Activated CD4-positive, alpha-beta T cell treated with anti-CD3 and anti-CD28 coated beads, Interleukin-2, amount 50 U/mL, for 1 hour (primary cell): ENCODE results near the gene LSM14A.
"Not testable (repeated sequence)": the region's sequence is repeated elsewhere in the genome, so short reads cannot be mapped to it uniquely, and the experiment has no call there.

Experiments used
- DNase-seq: peaks from one replicate; pipeline ENCODE4 v3.0.0-alpha.2; 2020

LSM14A gene

DNA sequence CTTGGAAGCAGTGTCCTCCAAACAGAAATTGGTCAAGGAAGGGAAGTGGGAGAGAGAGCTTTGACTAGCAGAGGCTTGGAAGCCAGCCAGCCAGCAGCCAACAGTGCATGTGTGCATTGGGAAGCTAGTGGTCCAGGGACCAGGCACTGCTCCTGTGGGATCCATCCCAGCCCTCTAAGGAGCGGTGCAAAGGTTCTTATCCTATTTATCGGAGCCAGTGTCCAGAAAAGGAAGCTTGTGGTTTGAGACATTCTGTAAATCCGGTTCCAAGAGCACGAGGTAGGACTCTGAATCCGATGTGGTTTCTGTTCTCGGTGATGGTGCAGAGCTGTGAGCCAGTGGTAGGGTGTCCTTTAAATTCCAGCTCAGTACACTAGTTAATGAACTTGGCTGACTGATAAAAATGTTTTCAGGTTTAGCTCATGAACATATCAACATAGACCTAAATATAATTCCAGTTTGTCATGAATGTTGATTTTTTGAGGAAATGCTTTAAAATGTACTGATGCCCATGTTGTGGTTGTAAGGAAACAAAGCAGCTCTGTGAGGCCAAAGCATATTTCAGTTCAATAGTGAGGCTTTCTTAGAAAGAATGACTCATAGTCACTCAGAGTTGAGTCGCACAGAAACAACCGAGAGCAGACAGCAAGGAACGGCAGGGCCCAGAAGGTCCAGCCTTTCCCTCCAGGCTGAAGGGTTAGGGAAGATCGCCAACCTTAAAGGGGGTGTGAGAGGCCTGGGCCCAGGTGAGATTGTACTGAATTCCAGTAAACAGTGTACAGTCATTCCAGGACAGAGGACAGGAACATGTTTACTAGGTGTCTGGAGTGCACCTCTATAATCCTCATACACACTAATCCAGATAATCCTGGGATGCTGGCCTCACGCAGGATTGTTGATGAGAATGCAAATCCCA is 60.5 kb downstream of the LSM14A start:
- DNase-seq = no peak

DNA sequence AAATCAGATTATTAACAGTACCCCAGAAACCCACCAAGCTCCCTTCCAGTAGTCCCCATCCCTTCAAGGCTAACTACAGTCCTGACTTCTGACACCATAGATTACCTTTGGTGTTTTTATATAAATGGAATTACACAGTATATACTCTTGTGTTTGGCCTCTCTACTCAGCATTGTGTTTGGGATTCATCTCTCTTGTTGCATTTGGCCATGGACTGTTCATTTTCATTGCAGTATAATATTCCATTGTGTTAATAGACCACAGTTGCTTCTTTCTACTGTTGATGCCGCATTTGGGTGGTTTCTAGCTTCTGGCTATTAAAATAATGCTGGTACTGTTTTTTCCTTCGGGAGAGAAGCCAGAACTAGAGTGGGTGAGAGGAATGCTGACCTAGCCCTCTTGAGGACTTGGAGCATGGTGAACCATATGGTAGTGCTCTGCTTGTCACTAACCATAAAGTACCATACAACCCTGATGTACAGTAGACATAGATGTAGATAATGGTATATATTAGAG is 63.2 kb downstream of the LSM14A start:
- DNase-seq = no peak

DNA sequence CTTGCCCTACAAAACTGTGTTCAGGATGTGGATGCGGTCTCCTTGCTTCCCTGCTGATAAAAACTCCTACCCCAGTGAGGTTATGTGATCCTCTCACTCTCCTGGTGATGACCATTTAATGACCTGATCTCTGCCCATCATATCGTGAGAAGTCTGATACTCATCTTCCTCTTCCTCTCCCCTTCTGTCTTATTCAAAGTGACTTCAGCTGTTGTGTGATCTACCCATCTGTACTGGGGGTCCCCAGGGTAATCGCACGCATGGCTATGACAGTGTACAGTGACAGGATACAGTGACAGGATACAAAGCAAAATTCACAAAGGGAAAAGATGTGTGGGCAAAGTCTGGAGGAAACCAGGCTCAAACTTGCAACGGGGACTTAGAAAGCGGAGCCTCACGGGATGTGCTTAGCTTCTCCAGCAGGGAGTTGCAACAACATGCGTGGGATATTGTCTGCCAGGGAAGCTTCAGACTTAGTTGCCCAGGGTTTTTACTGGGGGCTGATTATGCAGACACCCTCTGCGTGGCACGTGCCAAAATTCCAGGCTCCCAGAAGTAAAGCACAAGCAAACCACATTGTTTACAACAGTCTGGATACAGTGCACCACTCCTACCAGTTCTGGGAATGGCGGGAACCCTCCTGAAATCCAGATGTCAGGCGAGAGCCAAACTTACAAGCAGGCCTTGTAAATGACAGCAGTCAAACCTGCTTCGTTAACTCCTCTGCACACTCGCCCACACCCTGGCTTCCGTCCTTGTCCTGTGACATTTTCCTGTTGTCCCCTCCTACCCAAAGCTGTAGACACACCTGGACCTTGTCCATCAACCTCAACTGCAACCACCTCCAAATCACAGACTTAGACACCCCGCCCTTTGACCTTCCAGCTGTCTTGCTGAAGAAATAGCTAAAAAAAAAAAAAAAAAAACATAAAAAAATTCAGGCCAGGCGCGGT is 64.0 kb downstream of the LSM14A start:
- DNase-seq = no peak

DNA sequence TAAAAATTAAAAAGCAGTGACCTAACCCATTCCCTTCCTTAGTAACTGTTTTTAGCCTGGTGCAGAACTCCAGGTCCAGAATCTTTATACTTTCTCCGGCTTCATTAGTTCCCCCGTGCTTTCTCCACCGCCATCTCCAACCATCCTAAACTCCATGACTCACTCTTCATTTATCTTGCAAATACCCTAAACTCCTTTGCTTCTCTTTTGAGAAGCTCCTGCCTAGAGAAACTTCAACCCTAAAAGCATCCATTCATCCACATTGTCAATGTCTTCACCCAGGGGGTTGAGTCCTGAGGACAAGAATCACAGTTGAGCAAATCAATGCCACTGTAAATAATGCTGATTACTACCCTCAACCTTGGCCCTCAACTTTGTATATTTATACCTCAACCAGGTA is 65.0 kb downstream of the LSM14A start:
- no peak for DNase-seq

DNA sequence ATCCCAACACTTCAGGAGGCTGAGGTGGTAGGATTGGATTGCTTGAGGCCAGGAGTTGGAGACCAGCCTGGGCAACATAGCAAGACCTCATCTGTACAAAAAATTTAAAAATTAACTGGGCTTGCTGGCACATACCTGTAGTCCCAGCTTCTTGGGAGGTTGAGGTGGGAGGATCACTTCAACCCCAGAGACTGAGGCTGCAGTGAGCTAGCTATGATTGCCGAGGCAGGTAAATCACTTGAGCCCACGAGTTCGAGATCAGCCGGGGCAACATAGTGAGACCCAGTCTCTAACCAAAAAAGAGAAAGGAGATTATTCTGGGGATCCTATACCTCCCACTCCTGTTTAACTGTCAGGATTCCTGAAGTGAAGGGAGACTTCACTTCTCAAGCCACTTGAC is 65.6 kb downstream of the LSM14A start:
- DNase-seq = no peak

DNA sequence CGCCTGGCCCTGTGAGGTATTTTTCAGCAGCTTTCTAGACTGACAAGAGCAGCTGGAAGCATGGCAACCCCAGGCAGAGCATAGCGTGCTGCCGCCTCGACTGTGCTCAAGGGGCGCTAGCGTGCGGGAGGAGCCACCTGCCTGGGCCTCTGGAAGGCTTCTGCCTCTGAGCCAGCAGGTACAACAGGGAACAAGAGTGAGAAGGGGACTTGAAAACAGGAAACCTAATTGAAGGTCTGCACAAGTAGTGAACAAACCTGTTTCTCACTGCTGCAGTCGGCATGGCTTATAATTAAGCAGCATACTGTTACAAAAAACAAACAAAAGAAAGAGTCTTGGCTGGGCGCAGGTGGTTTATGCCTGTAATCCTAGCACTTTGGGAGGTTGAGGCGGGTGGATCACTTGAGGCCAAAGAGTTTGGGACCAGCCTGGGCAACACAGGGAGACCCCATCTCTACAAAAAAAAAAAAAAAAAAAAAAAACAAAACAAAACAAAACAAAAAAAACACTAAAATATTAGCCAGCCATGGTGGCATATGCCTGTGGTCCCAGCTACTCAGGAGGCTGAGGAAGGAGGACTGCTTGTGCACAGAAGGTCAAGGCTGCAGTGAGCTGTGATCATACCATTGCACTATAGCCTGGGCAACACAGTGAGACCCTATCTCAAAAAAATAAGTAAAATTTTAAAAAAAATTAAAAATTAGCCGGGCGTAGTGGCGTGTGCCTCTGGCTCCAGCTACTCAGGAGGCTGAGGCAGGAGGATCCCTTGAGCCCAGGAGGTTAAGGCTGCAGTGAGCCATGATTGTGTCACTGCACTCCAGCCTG is 69.4 kb downstream of the LSM14A start:
- DNase-seq = no peak

DNA sequence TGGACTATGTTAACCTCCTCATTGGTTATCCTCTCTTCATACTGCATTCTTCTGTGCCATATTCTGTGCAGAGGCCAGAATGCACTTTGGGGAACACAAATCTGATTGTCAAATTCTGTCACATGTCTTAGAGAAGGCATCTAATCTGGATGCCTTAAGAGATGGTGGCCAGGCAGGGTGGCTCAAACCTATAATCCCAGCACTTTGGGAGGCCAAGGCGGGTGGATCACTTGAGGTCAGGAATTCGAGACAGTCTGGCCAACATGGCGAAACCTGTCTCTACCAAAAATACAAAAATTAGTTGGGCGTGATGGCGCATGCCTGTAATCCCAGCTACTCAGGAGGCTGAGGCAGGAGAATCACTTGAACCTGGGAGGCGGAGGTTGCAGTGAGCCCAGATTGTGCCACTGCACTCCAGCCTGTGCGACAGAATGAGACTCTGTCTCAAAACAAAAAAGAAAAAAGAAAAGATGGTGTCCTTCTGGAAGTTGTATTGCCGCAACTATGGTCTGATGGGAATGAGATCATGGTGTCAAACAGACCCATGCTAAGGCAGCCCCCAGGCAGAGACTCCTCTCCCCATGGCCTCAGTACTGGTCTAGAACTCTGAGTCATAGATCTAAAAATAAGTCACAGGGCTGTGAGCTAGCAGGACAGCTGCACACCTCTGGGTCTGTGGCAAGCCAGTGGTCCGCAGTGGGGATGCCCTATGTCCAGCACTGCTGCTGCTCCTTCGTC is 71.0 kb downstream of the LSM14A start:
- DNase-seq = not testable (repeated sequence)

DNA sequence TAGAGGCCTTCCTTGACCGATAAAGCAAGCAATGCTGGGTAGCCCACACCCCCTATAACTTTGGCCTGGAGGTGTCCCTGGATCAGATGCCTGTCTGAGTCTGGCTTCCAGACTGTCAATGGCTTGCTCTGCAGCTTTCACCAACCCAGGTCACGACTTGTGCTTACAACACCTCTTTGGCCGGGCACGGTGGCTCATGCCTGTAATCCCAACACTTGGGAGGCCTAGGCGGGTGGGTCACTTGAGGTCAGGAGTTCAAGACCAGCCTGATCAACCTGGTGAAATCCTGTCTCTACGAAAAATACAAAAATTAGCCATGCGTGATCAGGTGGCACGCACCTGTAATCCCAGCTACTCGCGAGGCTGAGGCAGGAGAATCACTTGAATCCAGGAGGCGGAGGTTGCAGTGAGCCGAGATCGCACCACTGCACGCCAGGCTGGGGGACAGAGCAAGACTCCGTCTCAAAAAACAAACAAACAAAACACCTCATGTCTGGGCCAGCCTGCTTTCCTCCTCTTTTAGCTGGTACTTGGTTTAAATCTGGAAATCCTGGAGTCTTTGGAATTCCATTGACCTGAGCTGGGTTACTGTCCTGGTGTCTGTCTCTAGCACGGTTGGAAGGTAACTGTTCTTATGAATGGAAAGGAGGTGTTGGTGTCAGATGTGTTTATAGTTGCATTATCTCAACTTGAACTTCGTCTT is 71.7 kb downstream of the LSM14A start:
- DNase-seq = no peak

DNA sequence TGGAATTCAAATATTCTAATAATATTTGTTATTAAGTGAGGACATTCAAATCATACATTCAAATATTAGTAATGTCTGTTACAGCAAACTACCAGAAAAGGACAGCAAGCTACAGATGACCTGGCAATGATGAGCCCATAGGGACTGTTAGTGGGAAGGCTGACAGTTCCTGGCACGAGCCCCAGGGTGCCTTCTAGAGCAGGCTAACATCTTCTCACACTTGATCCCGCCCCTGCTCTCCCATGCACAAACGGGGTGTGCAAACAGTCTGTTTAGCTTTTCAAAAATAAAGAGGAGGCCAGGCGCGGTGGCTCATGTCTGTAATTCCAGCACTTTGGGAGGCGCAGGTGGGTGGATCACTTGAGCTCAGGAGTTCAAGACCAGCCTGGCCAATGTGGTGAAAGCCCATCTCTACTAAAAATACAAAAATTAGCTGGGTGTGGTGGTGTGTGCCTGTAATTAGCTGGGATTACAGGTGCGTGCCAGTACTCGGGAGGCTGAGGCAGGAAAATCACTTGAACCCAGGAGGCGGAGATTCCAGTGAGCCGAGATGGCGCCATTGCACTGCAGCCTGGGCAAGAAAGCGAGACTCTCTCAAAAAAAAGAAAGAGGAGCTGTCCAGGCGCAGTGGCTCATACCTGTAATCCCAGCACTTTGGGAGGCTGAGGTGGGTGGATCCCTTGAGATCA is 72.5 kb downstream of the LSM14A start:
- no peak for DNase-seq

DNA sequence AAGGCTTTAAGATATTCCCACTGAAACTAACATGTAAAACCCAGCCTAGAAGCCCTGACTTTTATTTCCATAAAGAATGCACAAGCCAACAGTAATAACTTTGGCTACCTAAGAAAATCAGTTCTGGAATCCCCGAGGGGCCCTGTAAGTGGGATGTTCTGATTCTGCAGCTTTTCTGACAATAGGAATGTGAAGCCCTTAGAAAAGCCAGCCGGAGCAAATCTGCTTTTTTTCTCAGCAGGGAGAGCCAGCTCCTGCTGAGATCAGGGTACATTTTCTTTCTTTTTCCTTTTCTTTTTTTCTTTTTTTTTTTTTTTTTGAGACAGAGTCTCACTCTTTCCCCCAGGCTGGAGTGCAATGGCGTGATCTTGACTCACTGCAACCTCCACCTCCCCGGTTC is 74.0 kb downstream of the LSM14A start:
- DNase-seq = no peak

DNA sequence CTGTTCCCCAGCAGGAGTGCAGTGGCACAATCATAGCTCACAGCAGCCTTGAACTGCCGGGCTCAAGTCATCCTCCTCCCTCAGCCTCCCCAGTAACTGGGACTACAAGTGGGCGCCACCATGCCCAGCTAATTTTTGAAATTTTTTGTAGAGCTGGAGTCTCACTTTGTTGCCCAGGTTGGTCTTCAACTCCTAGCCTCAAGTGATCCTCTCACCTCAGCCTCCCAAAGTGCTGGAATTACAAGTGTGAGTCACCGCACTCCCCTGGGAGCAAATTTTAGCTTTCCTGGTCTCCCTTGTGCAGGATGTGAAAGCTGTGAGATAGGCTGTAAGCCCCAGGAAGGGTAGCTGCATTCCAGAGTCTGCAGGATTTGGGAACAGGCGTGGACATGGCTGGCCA is 76.6 kb downstream of the LSM14A start:
- no peak for DNase-seq

DNA sequence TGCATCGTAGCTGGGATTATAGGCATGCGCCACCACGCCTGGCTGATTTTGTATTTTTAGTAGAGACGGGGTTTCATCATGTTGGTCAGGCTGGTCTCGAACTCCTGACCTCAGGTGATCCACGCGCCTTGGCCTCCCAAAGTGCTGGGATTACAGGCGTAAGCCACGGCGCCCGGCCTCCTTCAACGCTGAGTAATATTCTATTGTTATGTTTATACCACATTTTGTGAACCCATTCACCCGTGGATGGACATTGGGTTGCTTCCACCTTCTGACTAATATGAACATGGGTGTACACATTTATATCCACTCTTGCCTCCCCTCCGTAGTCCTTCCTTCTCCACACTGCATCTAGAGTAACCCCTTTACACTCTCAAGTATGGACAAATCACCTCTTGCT is 80.9 kb downstream of the LSM14A start:
- not testable (repeated sequence) for DNase-seq

DNA sequence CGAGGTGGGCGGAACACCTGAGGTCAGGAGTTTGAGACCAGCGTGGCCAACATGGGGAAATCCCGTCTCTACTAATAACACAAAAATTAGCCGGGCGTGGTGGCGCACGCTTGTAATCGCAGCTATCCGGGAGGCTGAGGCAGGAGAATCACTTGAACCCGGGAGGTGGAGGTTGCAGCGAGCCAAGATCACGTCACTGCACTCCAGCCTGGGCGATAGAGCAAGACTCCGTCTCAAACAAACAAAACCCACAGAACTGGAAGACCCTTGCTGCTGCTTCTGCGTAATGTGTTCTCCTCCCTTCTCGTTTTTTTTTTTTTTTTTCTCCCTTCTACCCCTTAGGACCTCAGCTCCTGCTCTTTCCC is 81.4 kb downstream of the LSM14A start:
- DNase-seq = not testable (repeated sequence)

DNA sequence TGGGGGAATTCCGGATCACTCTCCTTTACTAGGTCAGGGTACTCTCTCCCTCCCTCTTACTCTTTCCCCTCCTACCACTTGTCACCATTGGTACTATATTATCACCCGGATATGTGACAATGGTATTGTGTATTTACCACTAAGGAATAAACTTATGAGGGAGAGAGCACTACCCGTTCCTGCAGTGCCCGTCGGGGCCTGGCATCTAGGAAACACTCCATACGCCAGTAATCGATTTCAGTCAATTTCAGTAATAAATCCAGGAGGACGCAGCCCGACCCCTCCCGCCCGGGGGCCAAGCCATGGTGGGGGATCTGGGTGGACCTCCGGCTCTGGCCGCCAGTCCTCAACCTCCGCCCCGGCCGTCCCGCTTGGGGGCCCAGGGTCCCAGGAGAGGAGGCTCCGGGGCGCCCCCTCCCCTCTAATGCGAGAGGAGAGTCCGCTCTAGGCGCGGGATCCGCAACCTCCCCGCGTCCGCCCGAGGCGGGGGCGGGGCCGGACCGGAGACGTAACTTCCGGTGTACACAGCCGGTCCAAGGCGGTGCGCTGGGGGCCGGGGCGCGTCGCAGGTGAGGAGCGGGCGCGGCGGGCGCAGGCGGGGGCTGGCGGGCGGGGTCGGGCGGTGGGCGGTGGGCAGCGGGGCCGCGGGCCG is 81.9 kb downstream of the LSM14A start, which contains the start of gene GARRE1:
GARRE1 (plus strand) TSS at position 509 of the 652 bp plus-strand sequence. CDS start 45,920 bp downstream, outside the sequence.
- DNase-seq = peak; percentile 86

DNA sequence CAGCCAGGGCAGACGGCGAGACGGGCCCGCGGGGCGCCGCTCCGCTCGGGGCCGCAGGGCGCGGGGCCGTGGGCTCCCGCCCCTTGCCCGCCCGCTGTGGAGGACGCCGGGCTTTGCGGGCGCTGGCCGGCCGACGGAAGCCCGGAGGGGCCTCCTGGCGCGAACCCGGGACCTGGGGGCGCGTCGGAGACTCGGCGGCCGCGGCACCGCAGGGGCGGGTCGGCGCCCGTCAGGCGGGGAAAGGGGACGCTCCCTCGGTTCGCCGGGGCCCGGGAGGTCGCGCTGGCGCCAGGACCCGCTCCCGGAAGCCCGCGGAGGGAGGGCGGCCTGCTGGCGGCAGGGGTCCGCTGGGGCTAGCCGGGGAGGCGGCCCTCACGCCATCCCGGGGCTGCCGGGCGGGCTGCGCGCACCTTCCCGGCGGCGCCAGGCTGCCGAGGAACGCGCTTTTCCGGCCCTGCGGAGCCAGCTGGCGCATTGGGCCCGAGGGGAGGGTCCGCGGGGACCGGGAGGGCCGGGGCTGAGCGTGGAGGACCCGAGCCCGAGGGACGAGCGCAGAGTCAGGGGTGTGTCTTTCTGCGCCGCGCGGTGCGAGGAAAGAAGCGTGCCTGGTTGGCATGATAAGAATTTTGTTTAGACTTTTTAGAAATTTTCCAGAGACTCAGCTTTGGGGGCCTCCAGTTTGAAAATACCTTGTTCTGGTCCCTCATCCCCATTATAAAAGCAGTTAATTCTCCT is 82.6 kb downstream of the LSM14A start:
- DNase-seq = peak; percentile 11

DNA sequence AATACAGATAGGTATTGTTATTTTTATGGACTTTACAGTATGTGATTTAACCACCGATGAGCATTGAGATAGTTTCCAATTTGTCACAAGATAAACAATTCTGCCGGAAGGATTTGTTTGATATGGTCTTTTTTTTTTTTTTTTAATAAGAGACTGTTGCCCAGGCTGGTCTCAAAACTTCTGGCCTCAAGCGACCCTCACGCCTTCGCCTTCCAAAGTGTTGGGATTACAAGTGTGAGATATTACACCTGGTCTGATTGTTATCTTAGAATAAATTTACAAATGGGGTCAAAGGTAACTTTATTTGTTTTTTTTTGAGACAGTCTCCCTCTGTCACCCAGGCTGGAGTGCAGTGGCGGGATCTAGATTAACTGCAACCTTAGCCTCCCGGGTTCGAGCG is 83.2 kb downstream of the LSM14A start:
- DNase-seq = no peak

DNA sequence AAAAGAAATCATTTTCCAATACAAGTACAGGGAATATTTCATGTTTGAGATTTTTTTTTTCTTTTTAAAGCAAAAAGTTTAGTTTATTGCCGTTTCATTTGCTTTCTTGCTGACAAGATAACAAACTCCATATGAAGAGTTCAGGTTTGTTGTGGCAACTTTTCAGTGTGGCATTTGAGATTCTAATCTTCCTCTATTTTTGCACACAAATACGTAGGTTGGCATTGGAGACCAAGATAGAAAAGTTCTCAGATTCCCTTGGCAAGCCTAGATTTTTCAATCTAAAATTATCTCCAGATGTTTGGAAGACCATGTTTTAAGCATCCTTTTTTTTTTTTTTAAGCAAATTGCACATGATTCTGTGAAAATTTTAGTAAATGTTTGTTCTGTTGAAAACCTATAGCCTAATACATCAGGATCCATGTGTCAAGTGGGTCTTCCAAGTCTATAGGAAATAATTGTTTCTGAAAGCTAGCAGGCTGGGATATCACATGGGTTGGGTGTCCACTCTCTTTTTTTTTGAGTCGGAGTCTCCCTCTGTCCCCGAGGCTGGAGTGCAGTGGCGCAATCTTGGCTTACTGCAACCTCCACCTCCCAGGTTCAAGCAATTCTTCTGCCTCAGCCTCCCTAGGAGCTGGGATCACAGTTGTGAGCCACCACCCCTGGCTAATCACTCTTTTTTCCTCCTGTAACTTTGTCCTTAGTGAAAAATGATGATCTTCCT is 84.7 kb downstream of the LSM14A start:
- no peak for DNase-seq

DNA sequence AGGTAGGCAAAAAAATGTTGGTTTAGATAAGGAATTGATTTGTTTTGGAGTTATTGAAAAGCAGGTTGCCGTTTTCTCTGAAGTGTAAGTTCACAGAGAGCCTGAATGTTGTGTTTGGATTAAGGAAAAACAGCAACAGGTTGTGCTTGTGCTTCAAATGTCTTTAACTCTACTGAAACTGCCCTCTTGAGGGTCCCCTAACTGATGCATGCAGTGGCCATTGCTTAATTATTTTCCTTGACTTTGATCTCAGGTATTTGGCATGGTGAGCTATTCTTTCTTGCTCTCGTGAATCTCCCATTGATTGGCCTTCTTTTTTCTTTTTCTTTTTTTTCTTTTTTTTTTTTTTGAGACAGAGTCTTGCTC is 85.2 kb downstream of the LSM14A start:
- no peak for DNase-seq
